GM12873 (cell line): Measurements from ENCODE around the gene CLDN14.

Experiments
- TF ChIP-seq, protein P1 (sequence below): IDR thresholded peaks from 2 replicates; pipeline ENCODE4 v1.5.1; 2012; ENCODE audit warnings: low read depth, mild to moderate bottlenecking, moderate library complexity, low read length, control low read depth; ENCODE audit not compliant: insufficient read depth; ENCODE audit errors: missing control alignments

CLDN14 gene

DNA sequence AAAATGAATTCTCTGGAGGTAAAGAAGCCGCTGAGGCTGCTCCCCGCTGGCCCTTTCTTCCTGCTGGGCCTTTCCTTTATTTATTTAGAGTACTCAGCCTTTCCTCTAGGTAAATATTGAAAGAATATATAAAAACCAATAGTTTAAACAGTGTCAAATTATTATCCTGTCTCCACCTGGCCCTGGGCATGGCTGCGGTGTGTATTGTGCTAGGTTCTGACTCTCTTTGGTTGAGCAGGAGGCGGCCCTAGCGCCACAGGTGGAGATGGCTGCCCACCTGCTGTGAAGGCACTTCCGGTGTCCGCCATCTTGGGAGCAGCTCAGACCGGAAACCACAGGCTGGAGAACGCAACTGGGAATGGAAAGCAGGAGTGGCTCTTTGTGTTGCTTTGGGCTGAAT lies 29.0 kb upstream of the CLDN14 start:
- TF ChIP-seq, protein P1, sequence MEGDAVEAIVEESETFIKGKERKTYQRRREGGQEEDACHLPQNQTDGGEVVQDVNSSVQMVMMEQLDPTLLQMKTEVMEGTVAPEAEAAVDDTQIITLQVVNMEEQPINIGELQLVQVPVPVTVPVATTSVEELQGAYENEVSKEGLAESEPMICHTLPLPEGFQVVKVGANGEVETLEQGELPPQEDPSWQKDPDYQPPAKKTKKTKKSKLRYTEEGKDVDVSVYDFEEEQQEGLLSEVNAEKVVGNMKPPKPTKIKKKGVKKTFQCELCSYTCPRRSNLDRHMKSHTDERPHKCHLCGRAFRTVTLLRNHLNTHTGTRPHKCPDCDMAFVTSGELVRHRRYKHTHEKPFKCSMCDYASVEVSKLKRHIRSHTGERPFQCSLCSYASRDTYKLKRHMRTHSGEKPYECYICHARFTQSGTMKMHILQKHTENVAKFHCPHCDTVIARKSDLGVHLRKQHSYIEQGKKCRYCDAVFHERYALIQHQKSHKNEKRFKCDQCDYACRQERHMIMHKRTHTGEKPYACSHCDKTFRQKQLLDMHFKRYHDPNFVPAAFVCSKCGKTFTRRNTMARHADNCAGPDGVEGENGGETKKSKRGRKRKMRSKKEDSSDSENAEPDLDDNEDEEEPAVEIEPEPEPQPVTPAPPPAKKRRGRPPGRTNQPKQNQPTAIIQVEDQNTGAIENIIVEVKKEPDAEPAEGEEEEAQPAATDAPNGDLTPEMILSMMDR = no peak

DNA sequence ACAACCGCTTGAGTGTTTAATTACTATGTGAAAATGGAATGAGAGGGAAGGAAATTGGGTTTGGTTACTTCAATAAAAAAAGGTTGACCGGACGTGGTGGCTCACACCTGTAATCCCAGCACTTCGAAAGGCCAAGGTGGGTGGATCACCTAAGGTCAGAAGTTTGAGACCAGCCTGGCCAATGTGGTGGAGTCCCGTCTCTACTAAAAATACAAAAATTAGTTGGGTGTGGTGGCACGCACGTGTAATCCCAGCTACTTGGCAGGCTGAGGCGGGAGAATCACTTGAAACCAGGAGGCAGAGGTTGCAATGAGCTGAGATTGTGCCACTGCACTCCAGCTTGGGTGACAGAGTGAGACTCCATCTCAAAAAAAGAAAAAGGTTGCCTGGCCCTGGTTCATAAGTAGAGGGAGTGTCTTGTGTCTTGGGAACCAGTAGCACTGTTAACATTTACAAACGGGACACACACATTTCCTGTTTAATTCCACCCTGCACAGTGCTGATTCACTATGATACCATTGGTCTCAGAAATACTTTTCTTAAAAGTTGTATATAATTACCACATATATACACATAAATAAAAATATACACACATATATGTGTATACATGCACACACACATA lies 27.6 kb upstream of the CLDN14 start:
- TF ChIP-seq, protein P1 = no peak

- TF ChIP-seq, protein P1 = no peak
These were observed 26.6 kb upstream of the CLDN14 start for GRCh38 chr21:36506482-36506881.

DNA sequence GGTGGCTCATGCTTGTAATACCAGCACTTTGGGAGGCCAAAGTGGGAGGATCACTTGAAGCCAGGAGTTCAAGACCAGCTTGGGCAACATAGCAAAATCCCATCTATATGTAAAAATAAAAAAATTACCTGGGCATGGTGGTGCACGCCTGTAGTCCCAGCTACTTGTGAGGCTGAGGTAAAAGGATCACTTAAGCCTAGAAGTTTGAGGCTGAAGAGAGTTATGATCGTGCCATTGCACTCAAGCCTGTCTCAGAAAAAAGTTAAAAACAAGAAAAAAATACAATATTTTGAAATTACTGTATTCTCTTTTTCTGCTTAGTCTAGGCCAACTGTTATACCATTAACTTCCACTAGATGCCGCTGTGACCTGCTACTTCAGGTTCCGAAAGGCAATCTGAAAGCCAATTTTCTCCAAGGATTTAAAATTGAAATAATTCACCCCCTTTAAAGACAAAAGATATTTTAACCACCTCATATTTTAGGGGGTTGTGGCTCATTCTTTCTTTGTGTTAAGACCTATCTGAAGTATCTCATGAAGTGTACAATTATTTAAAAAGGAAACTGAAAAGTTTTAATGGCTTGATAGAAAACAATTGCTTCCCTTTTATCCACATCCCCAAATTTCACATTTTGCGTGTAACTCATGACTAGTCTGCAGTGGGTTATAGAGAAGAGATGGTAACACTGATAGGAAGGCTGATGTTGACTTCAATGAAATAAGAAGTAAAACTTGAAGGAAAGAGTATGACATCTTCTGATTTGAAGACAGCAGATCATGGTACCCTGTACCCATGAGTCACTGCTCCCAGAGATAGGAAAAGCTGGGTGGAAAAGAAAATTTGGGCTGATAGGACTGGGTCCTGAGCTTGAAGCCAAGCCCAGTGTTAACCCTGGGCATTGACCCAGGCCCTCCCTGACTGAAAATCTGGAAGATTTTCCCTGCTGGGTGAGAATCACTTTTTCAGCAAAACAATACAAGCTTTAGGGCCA lies 24.4 kb upstream of the CLDN14 start:
- TF ChIP-seq, protein P1 = peak; percentile 70

DNA sequence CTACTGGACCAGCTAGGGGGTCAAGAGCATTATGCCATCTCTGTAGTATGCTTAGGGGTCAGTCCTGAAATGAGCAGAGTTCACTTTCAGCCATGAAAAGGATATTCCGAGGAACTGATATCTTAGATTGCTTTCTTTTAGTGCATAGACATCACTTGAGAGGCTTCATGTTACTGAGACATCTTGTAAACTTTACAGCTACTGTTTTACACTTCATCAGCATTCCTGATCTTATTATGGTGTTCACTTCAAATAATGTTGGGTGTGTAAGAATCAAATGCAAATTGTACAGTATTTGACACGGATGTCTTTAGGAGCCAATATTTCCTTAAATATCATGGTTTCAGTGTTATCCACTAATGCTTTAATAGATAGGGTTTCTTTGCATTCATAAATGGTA lies 22.4 kb upstream of the CLDN14 start:
- TF ChIP-seq, protein P1 = no peak

DNA sequence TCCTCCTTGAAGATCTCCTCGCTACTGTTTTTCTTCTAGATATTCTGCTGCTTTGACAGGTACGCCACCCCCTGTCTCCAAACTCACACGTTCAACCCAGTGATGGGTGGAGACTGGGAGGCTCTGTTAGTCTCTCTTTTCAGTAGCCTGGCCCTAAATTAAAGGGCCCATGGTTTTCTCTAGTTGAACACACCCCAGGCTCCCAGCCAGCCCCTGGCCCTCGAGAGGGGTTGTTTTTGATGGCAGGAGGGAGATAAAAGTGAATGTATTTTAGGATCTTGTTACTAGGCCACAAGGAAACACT lies 21.6 kb upstream of the CLDN14 start:
- TF ChIP-seq, protein P1 = no peak
